Measurements from ENCODE around the gene CCDC192.

- TF ChIP-seq YY1 (IDR thresholded peaks at IDR 0.05; ENCODE audit: insufficient read depth, insufficient read length) (no peak), SUZ12 (IDR thresholded peaks at IDR 0.05; ENCODE audit: extremely low read depth, insufficient read depth, insufficient read length) (no peak), ZNF274 (IDR thresholded peaks at IDR 0.05; ENCODE audit: low read depth, low read length) (no peak)
These were observed 182.0 kb downstream of the CCDC192 start for GRCh38 chr5:127885176-127885575.

Measured in NT2/D1 (cell line).